B cell (primary cell): Measurements from ENCODE around the gene HOXD1.

Experiments
- EZH2 ChIP-seq: IDR thresholded peaks from 2 replicates; pipeline ENCODE4 v1.6.1; 2012; ENCODE audit warnings: borderline replicate concordance, low read depth, mild to moderate bottlenecking, moderate library complexity, low read length; ENCODE audit not compliant: insufficient read depth, poor library complexity, severe bottlenecking
- TF ChIP-seq, protein P1 (sequence below): fragments of 200-600 bp; IDR thresholded peaks from one replicate; pipeline ENCODE4 v1.8.0; 2022; ENCODE audit warnings: antibody characterized with exemption, mild to moderate bottlenecking

DNA sequence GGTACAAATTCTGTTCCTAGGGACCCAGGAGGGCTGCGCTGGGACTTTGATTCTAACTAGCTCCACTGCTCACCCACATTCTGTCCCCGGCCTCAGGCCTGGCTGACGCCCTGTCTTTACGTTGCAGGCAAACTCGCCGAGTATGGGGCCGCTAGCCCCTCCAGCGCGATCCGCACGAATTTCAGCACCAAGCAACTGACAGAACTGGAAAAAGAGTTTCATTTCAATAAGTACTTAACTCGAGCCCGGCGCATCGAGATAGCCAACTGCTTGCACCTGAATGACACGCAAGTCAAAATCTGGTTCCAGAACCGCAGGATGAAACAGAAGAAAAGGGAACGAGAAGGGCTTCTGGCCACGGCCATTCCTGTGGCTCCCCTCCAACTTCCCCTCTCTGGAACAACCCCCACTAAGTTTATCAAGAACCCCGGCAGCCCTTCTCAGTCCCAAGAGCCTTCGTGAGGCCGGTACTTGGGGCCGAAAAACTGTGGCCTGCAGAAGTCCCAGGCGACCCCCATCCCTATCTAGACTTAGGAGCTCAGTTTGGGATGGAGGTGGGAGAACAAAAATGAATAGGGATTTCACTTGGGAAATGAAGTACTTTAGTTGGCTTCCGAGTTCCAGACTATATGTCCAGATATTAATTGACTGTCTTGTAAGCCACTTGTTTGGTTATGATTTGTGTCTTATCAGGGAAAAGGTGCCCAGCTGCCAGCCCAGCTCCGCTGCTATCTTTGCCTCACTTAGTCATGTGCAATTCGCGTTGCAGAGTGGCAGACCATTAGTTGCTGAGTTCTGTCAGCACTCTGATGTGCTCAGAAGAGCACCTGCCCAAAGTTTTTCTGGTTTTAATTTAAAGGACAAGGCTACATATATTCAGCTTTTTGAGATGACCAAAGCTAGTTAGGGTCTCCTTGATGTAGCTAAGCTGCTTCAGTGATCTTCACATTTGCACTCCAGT lies 1.5 kb downstream of the HOXD1 start:
- TF ChIP-seq, protein P1, sequence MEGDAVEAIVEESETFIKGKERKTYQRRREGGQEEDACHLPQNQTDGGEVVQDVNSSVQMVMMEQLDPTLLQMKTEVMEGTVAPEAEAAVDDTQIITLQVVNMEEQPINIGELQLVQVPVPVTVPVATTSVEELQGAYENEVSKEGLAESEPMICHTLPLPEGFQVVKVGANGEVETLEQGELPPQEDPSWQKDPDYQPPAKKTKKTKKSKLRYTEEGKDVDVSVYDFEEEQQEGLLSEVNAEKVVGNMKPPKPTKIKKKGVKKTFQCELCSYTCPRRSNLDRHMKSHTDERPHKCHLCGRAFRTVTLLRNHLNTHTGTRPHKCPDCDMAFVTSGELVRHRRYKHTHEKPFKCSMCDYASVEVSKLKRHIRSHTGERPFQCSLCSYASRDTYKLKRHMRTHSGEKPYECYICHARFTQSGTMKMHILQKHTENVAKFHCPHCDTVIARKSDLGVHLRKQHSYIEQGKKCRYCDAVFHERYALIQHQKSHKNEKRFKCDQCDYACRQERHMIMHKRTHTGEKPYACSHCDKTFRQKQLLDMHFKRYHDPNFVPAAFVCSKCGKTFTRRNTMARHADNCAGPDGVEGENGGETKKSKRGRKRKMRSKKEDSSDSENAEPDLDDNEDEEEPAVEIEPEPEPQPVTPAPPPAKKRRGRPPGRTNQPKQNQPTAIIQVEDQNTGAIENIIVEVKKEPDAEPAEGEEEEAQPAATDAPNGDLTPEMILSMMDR = no peak
- no peak for TF ChIP-seq EZH2
